ENCODE data around the gene SHISAL1.

The SHISAL1 gene

GRCh38 chr22:44351037-44351436 is 38.3 kb upstream of the SHISAL1 start:
- Histone ChIP-seq H3K4me1 (peaks cover 16% of the 10 kb centered on the region), H3K9me3 (ENCODE audit: control insufficient read depth, low read length) (no peaks in the 10 kb centered on the region), H3K27me3 (ENCODE audit: control insufficient read depth, insufficient read depth, low read length) (no peaks in the 10 kb centered on the region), H3K9ac (no peak overlapping the region), H3K4me2 (ENCODE audit: low read length) (no peak overlapping the region), H2AFZ (no peak overlapping the region), H3K36me3 (ENCODE audit: control insufficient read depth, insufficient read depth, low read length) (no peaks in the 10 kb centered on the region), H3K27ac (no peak overlapping the region), H3K4me3 (ENCODE audit: low read depth, low read length) (no peak overlapping the region), H3K79me2 (no peaks in the 10 kb centered on the region)
- TF ChIP-seq CTCF (IDR thresholded peaks at IDR 0.05), result no peak

- H3K36me3 ChIP-seq (ENCODE audit: control insufficient read depth, insufficient read depth, low read length), result no peaks in the 10 kb centered on the region
- H3K9ac ChIP-seq, result no peak overlapping the region
- H3K79me2 ChIP-seq, result no peaks in the 10 kb centered on the region
- H3K4me2 ChIP-seq (ENCODE audit: low read length), result no peak overlapping the region
- no peak overlapping the region for H2AFZ ChIP-seq
- H3K9me3 ChIP-seq (ENCODE audit: control insufficient read depth, low read length), result no peaks in the 10 kb centered on the region
- no peaks in the 10 kb centered on the region for H3K27me3 ChIP-seq (ENCODE audit: control insufficient read depth, insufficient read depth, low read length)
- H3K27ac ChIP-seq, result no peak overlapping the region
- no peak overlapping the region for H3K4me3 ChIP-seq (ENCODE audit: low read depth, low read length)
- peaks cover 16% of the 10 kb centered on the region for H3K4me1 ChIP-seq
- no peak for TF ChIP-seq CTCF (IDR thresholded peaks at IDR 0.05)
Measured at GRCh38 chr22:44349594-44349993, 36.8 kb upstream of the SHISAL1 start.

GRCh38 chr22:44348971-44349560 is 36.3 kb upstream of the SHISAL1 start:
- Histone ChIP-seq H3K4me2 (ENCODE audit: low read length) (no peak overlapping the region), H3K27me3 (ENCODE audit: control insufficient read depth, insufficient read depth, low read length) (no peaks in the 10 kb centered on the region), H3K9ac (no peak overlapping the region), H3K4me3 (ENCODE audit: low read depth, low read length) (no peak overlapping the region), H3K27ac (no peak overlapping the region), H3K4me1 (peaks cover 16% of the 10 kb centered on the region), H2AFZ (no peak overlapping the region), H3K9me3 (ENCODE audit: control insufficient read depth, low read length) (no peaks in the 10 kb centered on the region), H3K36me3 (ENCODE audit: control insufficient read depth, insufficient read depth, low read length) (no peaks in the 10 kb centered on the region), H3K79me2 (no peaks in the 10 kb centered on the region)
- no peak for TF ChIP-seq CTCF (IDR thresholded peaks at IDR 0.05)

GRCh38 chr22:44347549-44347948 is 34.8 kb upstream of the SHISAL1 start:
- H3K4me1 ChIP-seq, result peaks cover 16% of the 10 kb centered on the region
- H3K36me3 ChIP-seq (ENCODE audit: control insufficient read depth, insufficient read depth, low read length), result no peaks in the 10 kb centered on the region
- H3K79me2 ChIP-seq, result no peaks in the 10 kb centered on the region
- no peak overlapping the region for H3K4me2 ChIP-seq (ENCODE audit: low read length)
- H3K9me3 ChIP-seq (ENCODE audit: control insufficient read depth, low read length), result no peaks in the 10 kb centered on the region
- peak overlapping the region; percentile 79 for H3K27ac ChIP-seq
- no peak for TF ChIP-seq CTCF (IDR thresholded peaks at IDR 0.05)
- H3K4me3 ChIP-seq (ENCODE audit: low read depth, low read length), result no peak overlapping the region
- H2AFZ ChIP-seq, result peak overlapping the region; percentile 43
- H3K27me3 ChIP-seq (ENCODE audit: control insufficient read depth, insufficient read depth, low read length), result no peaks in the 10 kb centered on the region
- no peak overlapping the region for H3K9ac ChIP-seq

- peaks cover 15% of the 10 kb centered on the region for H3K4me1 ChIP-seq
- no peaks in the 10 kb centered on the region for H3K27me3 ChIP-seq (ENCODE audit: control insufficient read depth, insufficient read depth, low read length)
- TF ChIP-seq CTCF (IDR thresholded peaks at IDR 0.05), result no peak
- H3K9ac ChIP-seq, result no peak overlapping the region
- no peak overlapping the region for H3K4me2 ChIP-seq (ENCODE audit: low read length)
- no peaks in the 10 kb centered on the region for H3K79me2 ChIP-seq
- peak overlapping the region; percentile 79 for H3K27ac ChIP-seq
- H2AFZ ChIP-seq, result peak overlapping the region; percentile 43
- no peaks in the 10 kb centered on the region for H3K9me3 ChIP-seq (ENCODE audit: control insufficient read depth, low read length)
- H3K36me3 ChIP-seq (ENCODE audit: control insufficient read depth, insufficient read depth, low read length), result no peaks in the 10 kb centered on the region
- H3K4me3 ChIP-seq (ENCODE audit: low read depth, low read length), result no peak overlapping the region
Measured at GRCh38 chr22:44347080-44347479, 34.3 kb upstream of the SHISAL1 start.
